Endothelial cell of umbilical vein (primary cell): Measurements from ENCODE around the gene UBE2B. TPM values are rescaled to one million over a fixed set of nuclear protein-coding genes. Genes with fewer than 3 reads are reported as not detected.

Source experiments
- BruUV-seq: library from RNA; stranded (reverse); fragments of 400-500 nt; replicated peaks from 2 replicates; lab custom pipeline; 2021; lab: Mats Ljungman, UMichigan
- CTCF ChIA-PET: fragments of 300-600, 350-600 bp; sonication (Branson Sonifier 250); formaldehyde crosslinking; loops from one replicate; lab custom pipeline; 2021; ENCODE audit warnings: antibody characterized with exemption, inconsistent platforms; lab: Charles Lee
- POLR2A ChIA-PET: fragments of 300-600, 350-600 bp; sonication (Branson Sonifier 250); formaldehyde crosslinking; loops from one replicate; lab custom pipeline; 2021; ENCODE audit warnings: antibody characterized with exemption, inconsistent platforms; lab: Charles Lee
- DNase-seq: peaks from one replicate; pipeline ENCODE4 v3.0.0-alpha.2; 2011; ENCODE audit warnings: low read depth, low spot score
- FAIRE-seq: peaks from 2 replicates; lab custom pipeline; 2011; peaks lifted over from hg19 to GRCh38; lab: Jason Lieb, UNC
- H2AFZ ChIP-seq: 2 replicates; pipeline ENCODE4 v1.6.0; 2012; ENCODE audit warnings: low read depth, low read length, control low read depth, inconsistent platforms
- H3K27ac ChIP-seq: 2 replicates; pipeline ENCODE4 v1.5.1; 2011; ENCODE audit warnings: low read depth, mild to moderate bottlenecking, control low read depth, low read length, moderate library complexity; ENCODE audit not compliant: insufficient read depth
- H3K27me3 ChIP-seq, 2 experiments: 2 replicates each; pipeline versions ENCODE4 v1.6.0 to v1.6.1; 2011; ENCODE audit warnings: low read length in 2 of 2, mixed read lengths in 1 of 2; ENCODE audit not compliant: control insufficient read depth in 2 of 2, insufficient read depth in 2 of 2
- H3K36me3 ChIP-seq, 2 experiments: 2 replicates in 1 of 2; 3 replicates in 1 of 2; pipeline ENCODE4 v1.5.1; 2011; ENCODE audit warnings: low read length in 2 of 2, mild to moderate bottlenecking in 1 of 2, moderate library complexity in 1 of 2; ENCODE audit not compliant: control insufficient read depth in 2 of 2, insufficient read depth in 2 of 2; ENCODE audit errors: extremely low read depth in 1 of 2
- H3K4me1 ChIP-seq: 3 replicates; pipeline ENCODE4 v1.5.1; 2011; ENCODE audit warnings: mild to moderate bottlenecking, low read length; ENCODE audit not compliant: control insufficient read depth, insufficient read depth; ENCODE audit errors: extremely low read depth
- H3K4me2 ChIP-seq: 2 replicates; pipeline ENCODE4 v1.6.1; 2011; ENCODE audit warnings: low read length, control low read depth, mixed read lengths; ENCODE audit not compliant: insufficient read depth
- H3K4me3 ChIP-seq, 3 experiments: fragments of 200-600 bp in 1 of 3; sonication (generic), shearing (Covaris generic) in 1 of 3; replicated peaks in 1 of 3; 2 replicates each; pipeline ENCODE4 v1.5.1; 2011 to 2016; ENCODE audit warnings: control low read depth in 3 of 3, low read length in 3 of 3, mild to moderate bottlenecking in 2 of 3, inconsistent platforms in 1 of 3, low read depth in 1 of 3, moderate library complexity in 1 of 3; ENCODE audit not compliant: insufficient read depth in 1 of 3
- H3K79me2 ChIP-seq: 2 replicates; pipeline ENCODE4 v1.6.0; 2012; ENCODE audit warnings: low read length, inconsistent platforms; ENCODE audit not compliant: control insufficient read depth, insufficient read depth
- H3K9ac ChIP-seq: replicated peaks from 2 replicates; pipeline ENCODE3; 2011; ENCODE audit warnings: low read length, control low read depth; ENCODE audit not compliant: insufficient read depth; ENCODE audit errors: extremely low read depth
- H3K9me1 ChIP-seq: replicated peaks from 3 replicates; pipeline ENCODE4 v1.6.0; 2011; ENCODE audit warnings: mild to moderate bottlenecking, low read length; ENCODE audit not compliant: control insufficient read depth, insufficient read depth; ENCODE audit errors: extremely low read depth
- H3K9me3 ChIP-seq: replicated peaks from 2 replicates; pipeline ENCODE4 v1.5.1; 2012; ENCODE audit warnings: low read length, inconsistent platforms; ENCODE audit not compliant: control insufficient read depth, insufficient read depth
- H4K20me1 ChIP-seq: replicated peaks from 2 replicates; pipeline ENCODE3; 2011; ENCODE audit warnings: mild to moderate bottlenecking, low read length; ENCODE audit not compliant: control insufficient read depth, insufficient read depth; ENCODE audit errors: extremely low read depth
- EZH2 ChIP-seq: IDR thresholded peaks from 2 replicates; pipeline ENCODE4 v1.6.1; 2012; ENCODE audit warnings: borderline replicate concordance, low read depth, mild to moderate bottlenecking, moderate library complexity, low read length, inconsistent platforms; ENCODE audit not compliant: severe bottlenecking
- FOS ChIP-seq: IDR thresholded peaks from 2 replicates; pipeline ENCODE4 v1.6.1; 2011; ENCODE audit warnings: mild to moderate bottlenecking, low read length, moderate library complexity, borderline replicate concordance; ENCODE audit not compliant: insufficient read depth
- GATA2 ChIP-seq: IDR thresholded peaks from 2 replicates; pipeline ENCODE4 v1.7.0; 2011; ENCODE audit warnings: low read depth, mild to moderate bottlenecking, moderate library complexity, mixed read lengths, low read length; ENCODE audit not compliant: insufficient read length, insufficient read depth
- MYC ChIP-seq: IDR thresholded peaks from one replicate; pipeline ENCODE4 v1.6.1; 2011; ENCODE audit warnings: mild to moderate bottlenecking, low read depth, low read length
- POLR2AphosphoS5 ChIP-seq: IDR thresholded peaks from 2 replicates; pipeline ENCODE4 v1.6.1; 2012; ENCODE audit warnings: low read depth, mild to moderate bottlenecking, control low read depth, low read length, moderate library complexity; ENCODE audit not compliant: insufficient read depth
- dilution Hi-C: fragments of 300-500 bp; cut with MboI; formaldehyde crosslinking; loops from one replicate; pipeline ENCODE4 v1.15.0; 2019; ENCODE audit warnings: low sequenced_read_pairs; ENCODE audit not compliant: extremely low pct_ligation_motif_present
- intact Hi-C: fragments of 100-400 bp; cut with micrococcal nuclease; formaldehyde crosslinking; loops from one replicate; pipeline ENCODE4 v1.10.0; 2022
- polyA plus RNA-seq, 4 experiments: library from polyadenylated mRNA; depleted of rRNA in 3 of 4; stranded (reverse) in 3 of 4; unstranded in 1 of 4; fragments of >200 nt; gene quantifications; 2 replicates each; pipeline versions ENCODE4 v1.2.1 to v1.2.3, GENCODE V29; 2011 to 2012; ENCODE audit warnings: missing spikeins in 1 of 4
- total RNA-seq: library from RNA; stranded (reverse); gene quantifications from 2 replicates; pipeline ENCODE4 v1.2.3, GENCODE V29; 2021
- TF ChIP-seq, protein P1 (sequence below), 2 donors: IDR thresholded peaks; 1 replicate in 1 of 2; 2 replicates in 1 of 2; pipeline ENCODE4 v1.5.1; 2011; ENCODE audit warnings: low read length in 2 of 2, mild to moderate bottlenecking in 2 of 2, moderate library complexity in 2 of 2, control low read depth in 1 of 2, inconsistent platforms in 1 of 2, low read depth in 1 of 2; ENCODE audit not compliant: insufficient read depth in 1 of 2; ENCODE audit errors: extremely low read depth in 1 of 2

Gene UBE2B
- total and polyA plus RNA-seq, 2 donors (not counting 3 experiments of a cell fraction or from before 2014, with no cell fraction given), result 37.8 to 110 TPM

DNA sequence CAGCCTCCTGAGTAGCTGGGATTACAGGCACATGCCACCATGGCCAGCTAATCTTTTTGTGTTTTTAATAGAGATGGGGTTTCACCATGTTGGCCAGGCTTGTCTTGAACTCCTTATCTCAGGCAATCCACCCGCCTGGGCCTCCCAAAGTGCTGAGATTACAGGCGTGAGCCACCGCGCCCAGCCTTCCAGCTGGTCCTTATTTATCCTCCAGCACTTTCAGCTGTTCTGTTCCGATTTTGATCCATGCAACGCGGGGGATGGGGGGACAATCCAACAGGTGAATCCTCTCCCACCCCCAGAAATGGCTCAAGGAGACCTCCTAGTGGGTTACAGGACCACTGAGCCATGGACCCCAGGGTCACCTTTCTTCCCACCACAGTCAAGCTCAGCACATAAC, 55.0 kb downstream of the UBE2B start:
- Histone ChIP-seq H3K79me2 (no peaks in the 10 kb centered on the region), H4K20me1 (no peaks in the 10 kb centered on the region), H3K27me3 (peaks cover 0 to 3% of the 10 kb centered on the region in 2 experiments), H3K36me3 (no peaks in the 10 kb centered on the region), H3K9me1 (no peaks in the 10 kb centered on the region), H3K4me2 (no peak overlapping the region), H3K27ac (no peak overlapping the region), H3K4me3 (no peak overlapping the region), H3K9me3 (no peaks in the 10 kb centered on the region), H2AFZ (no peak overlapping the region), H3K9ac (no peak overlapping the region), H3K4me1 (no peaks in the 10 kb centered on the region)
- ChIA-PET CTCF (interaction anchor here (0.8 to 2.5 kb wide), 3 partner anchors 9 to 11 kb away, joined by 3 to 9 read pairs (median 3); no protein-coding TSS in a partner anchor), POLR2A (no interaction called here)
- dilution Hi-C loops, result no loop called here
- BruUV-seq, result no TSS peak
- intact Hi-C loops, result no loop called here
- TF ChIP-seq GATA2, result no peak
- TF ChIP-seq MYC, result no peak
- TF ChIP-seq, protein P1, sequence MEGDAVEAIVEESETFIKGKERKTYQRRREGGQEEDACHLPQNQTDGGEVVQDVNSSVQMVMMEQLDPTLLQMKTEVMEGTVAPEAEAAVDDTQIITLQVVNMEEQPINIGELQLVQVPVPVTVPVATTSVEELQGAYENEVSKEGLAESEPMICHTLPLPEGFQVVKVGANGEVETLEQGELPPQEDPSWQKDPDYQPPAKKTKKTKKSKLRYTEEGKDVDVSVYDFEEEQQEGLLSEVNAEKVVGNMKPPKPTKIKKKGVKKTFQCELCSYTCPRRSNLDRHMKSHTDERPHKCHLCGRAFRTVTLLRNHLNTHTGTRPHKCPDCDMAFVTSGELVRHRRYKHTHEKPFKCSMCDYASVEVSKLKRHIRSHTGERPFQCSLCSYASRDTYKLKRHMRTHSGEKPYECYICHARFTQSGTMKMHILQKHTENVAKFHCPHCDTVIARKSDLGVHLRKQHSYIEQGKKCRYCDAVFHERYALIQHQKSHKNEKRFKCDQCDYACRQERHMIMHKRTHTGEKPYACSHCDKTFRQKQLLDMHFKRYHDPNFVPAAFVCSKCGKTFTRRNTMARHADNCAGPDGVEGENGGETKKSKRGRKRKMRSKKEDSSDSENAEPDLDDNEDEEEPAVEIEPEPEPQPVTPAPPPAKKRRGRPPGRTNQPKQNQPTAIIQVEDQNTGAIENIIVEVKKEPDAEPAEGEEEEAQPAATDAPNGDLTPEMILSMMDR (IDR thresholded peaks at IDR 0.05; ENCODE audit: extremely low read depth in 1 of 2, insufficient read depth in 1 of 2, low read depth in 1 of 2, low read length in 2 of 2), result no peak
- TF ChIP-seq FOS, result no peak
- TF ChIP-seq POLR2AphosphoS5, result no peak
- no peak for TF ChIP-seq EZH2
- DNase-seq (no peak), FAIRE-seq (no peak)
